Stromal cell of bone marrow (primary cell): ENCODE data around the gene SLC22A15.

Experiments
- DNase-seq: peaks from one replicate; pipeline ENCODE4 v3.0.0-alpha.2; 2012; ENCODE audit warnings: low read depth

Gene SLC22A15

DNA sequence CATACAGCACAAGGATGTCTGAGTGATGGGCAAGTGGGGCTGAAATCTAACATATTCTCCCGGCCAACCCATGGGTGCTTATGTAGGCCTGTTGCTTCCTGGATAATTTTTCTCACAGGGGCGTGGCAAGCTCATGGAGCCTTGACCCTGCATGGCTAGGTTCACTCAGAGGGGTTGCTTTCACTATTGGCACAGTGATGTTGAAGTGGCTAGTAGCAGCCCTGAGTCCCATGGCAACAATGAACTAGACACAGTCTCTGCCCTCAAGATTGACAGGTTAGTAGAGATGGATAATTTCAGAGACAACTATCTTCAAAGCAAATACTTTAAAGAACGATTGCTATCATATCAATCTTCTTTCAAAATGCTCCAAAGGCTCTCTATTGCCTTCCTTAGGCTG lies 128.4 kb downstream of the SLC22A15 start:
- no peak for DNase-seq

GRCh38 chr1:116105996-116106395 lies 129.7 kb downstream of the SLC22A15 start:
- no peak for DNase-seq

DNA sequence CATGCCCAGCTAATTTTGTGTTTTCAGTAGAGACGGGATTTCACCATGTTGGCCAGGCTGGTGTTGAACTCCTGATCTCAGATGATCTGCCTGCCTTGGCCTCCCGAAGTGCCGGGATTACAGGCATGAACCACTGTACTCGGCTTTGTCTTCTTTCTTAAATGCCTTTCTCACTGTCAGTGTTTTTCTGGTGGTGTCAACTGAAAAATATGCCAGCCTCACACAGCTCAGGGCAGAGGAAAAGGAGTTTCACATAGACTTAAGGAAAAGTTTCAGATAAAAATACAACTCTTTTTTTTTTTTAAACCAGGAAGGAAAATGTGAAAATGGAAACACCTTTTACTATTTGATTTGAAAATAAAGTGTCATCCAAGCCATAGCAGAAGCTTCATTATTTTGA lies 130.3 kb downstream of the SLC22A15 start:
- no peak for DNase-seq

DNA sequence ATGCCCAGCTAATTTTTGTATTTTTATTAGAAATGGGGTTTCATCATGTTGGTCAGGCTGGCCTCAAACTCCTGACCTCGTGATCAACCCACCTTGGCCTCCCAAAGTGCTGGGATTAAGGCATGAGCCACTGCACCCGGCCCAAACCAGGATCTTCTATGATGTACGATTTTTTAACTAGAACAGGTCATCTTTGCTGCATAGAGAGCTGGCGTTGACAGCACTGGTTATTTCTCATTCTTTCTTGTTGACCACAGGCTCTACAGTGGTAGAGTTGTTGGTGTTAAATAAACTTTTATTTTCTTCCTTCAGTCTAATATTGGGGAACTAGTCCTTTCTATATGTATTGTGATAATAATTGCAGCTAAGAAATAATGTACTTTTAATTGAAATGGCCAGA lies 131.1 kb downstream of the SLC22A15 start:
- DNase-seq, result no peak

DNA sequence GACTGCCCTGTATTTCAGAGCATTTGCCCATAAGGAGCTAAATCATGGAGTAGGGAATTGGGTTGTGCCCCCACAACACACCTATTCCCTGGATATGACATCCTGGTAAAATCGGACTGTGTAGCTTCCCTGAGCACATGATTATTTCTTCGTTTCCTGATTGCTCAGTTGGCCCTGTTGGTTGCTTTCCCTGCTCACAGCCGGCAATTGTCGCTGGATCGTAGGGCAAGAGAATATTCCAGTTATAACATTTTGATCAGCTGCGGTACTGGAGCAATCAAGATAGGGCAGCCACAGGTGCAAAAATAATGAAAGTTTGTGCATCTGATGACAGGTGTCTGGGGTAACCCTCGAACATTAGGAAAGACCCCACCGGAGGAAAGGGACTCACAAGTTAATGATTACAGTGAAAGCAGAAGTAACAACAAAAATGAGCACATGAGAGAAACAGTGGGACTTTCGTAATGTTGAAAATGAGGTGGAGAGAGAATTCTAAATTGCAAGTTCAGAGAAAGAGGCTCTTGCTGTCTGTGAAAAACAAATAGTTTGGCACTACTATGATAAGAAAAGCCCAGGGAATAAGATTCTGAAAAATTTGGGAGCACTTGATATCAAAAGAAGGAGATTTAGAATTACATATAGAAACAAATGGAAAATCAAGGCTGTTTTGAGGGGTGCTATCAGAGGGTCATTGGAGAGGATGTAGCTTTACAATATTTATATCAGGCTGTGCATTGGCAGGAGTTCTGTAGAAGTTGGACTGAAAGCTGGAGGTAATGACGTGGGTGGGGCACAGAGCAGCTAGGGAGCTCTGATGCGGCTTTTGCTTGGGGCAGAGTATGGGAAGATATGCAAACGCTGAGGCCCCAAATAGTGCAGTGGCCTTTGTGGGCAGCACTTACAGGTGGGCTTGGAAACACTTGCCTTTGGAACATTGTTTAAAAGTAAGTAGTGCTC lies 134.5 kb downstream of the SLC22A15 start, which contains the start of gene MAB21L3:
MAB21L3 (plus strand) TSS at position 833 of the 957 bp plus-strand sequence. CDS start 1,217 bp downstream, outside the sequence.
- DNase-seq, result no peak

DNA sequence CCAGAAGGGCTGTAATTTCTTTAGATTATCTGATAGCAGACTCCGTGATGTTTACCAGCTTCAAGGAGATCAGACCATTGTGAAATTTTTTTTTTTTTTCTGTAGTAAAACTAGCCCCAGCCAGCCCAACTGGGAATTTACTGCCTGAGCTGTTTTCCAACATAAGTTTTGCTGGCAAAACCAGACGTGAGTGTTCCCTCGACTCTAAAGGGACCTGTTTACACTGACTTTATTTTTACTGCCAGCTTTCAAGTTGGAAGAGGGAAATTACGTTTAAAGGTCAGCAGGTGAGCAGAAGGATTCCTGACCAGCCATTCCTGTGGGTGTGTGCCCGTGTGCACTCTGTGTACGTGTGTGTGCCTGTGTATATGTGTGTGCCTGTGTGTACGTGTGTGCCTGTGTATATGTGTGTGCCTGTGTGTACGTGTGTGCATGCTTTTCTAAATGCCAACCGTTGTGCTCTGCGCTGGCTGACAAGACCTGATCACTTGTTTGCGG lies 135.3 kb downstream of the SLC22A15 start:
- DNase-seq, result peak; percentile 7

- no peak for DNase-seq
Measured at GRCh38 chr1:116112388-116113140, 136.3 kb downstream of the SLC22A15 start.

DNA sequence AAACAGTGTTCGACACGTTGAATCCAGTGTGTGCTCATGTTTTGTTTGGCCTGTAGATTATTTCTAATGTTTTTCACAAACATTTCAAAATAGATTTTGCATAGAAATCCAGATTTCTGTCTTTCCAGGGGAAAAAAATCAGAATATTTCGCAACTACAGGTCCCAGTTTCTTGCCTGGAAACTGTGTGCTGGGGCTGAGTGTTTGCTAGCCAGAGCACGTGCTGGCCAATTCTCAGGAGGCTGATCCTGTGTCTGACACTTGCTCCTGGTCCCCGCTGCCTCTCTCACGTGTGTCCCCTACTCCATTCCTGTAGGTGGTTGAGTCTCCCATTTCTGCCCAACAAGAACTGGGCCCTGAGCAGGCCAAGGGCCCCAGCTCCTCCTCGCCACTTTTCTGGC lies 137.3 kb downstream of the SLC22A15 start:
- DNase-seq, result no peak

GRCh38 chr1:116115476-116116439 lies 139.4 kb downstream of the SLC22A15 start:
- peak; percentile 44 for DNase-seq

GRCh38 chr1:116118471-116118870 lies 142.2 kb downstream of the SLC22A15 start:
- DNase-seq, result no peak
